Karpas-422 (cell line): ENCODE data around the gene ALDH1B1. TPM values are rescaled to one million over a fixed set of nuclear protein-coding genes. Genes with fewer than 3 reads are reported as not detected.

ENCODE experiments used
- DNase-seq: peaks from one replicate; pipeline ENCODE4 v3.0.0-alpha.2; 2015
- H2AFZ ChIP-seq: fragments of 200-600 bp; sonication (generic); 2 replicates; pipeline ENCODE4 v1.6.1; 2014; ENCODE audit warnings: antibody characterized with exemption, low read length, mixed read lengths
- H3K27ac ChIP-seq: fragments of 200-600 bp; sonication (generic); 2 replicates; pipeline ENCODE4 v1.5.1; 2014; ENCODE audit warnings: mild to moderate bottlenecking, low read length, moderate library complexity
- H3K27me3 ChIP-seq: fragments of 200-600 bp; sonication (generic); 2 replicates; pipeline ENCODE4 v1.6.1; 2014; ENCODE audit warnings: low read length, mixed read lengths
- H3K36me3 ChIP-seq: fragments of 200-600 bp; sonication (generic); 2 replicates; pipeline ENCODE4 v1.6.1; 2014; ENCODE audit warnings: low read length, mixed read lengths; ENCODE audit not compliant: insufficient read depth
- H3K4me1 ChIP-seq: fragments of 200-600 bp; sonication (generic); 2 replicates; pipeline ENCODE4 v1.6.1; 2014; ENCODE audit warnings: mild to moderate bottlenecking, low read length, mixed read lengths
- H3K4me2 ChIP-seq: fragments of 200-600 bp; sonication (generic); 2 replicates; pipeline ENCODE4 v1.6.1; 2014; ENCODE audit warnings: low read length, low read depth, mild to moderate bottlenecking; ENCODE audit not compliant: poor library complexity, severe bottlenecking
- H3K4me3 ChIP-seq: fragments of 200-600 bp; sonication (generic); 2 replicates; pipeline ENCODE4 v1.5.1; 2014; ENCODE audit warnings: mild to moderate bottlenecking, antibody characterized with exemption, low read length, mixed read lengths
- H3K79me2 ChIP-seq: fragments of 200-600 bp; sonication (generic); 2 replicates; pipeline ENCODE4 v1.6.1; 2014; ENCODE audit warnings: mild to moderate bottlenecking, low read length, mixed read lengths
- H3K9ac ChIP-seq: fragments of 200-600 bp; sonication (generic); 2 replicates; pipeline ENCODE4 v1.6.0; 2014; ENCODE audit warnings: low read length
- H3K9me2 ChIP-seq: fragments of 200-600 bp; sonication (generic), shearing (Covaris generic); replicated peaks from 2 replicates; pipeline ENCODE4 v1.6.0; 2014; ENCODE audit warnings: mild to moderate bottlenecking, low read length, moderate library complexity; ENCODE audit not compliant: insufficient read depth
- H3K9me3 ChIP-seq: fragments of 300-700, 200-600 bp; sonication (generic); 2 replicates; pipeline ENCODE4 v1.6.1; 2014; ENCODE audit warnings: low read length, mixed read lengths
- H4K20me1 ChIP-seq: fragments of 200-600 bp; sonication (generic); 2 replicates; pipeline ENCODE4 v1.6.1; 2014; ENCODE audit warnings: mild to moderate bottlenecking, antibody characterized with exemption, low read length, low read depth; ENCODE audit not compliant: insufficient read depth
- total RNA-seq: library from RNA; depleted of rRNA; stranded (reverse); fragments of >200 nt; shearing (Covaris generic); gene quantifications from 2 replicates; pipeline ENCODE4 v1.2.3, GENCODE V29; 2014; ENCODE audit warnings: low replicate concordance; rRNA removed

Gene ALDH1B1
- total RNA-seq, 1 experiment from 2014 or later: 10.3 TPM

- no peak overlapping the region for H2AFZ ChIP-seq
- no peaks in the 10 kb centered on the region for H3K4me1 ChIP-seq
- no peak overlapping the region for H3K27ac ChIP-seq
- H3K9ac ChIP-seq: no peak overlapping the region
- no peaks in the 10 kb centered on the region for H3K9me2 ChIP-seq
- no peaks in the 10 kb centered on the region for H4K20me1 ChIP-seq
- H3K4me3 ChIP-seq: no peak overlapping the region
- DNase-seq: no peak
- H3K36me3 ChIP-seq: no peaks in the 10 kb centered on the region
- H3K4me2 ChIP-seq: no peak overlapping the region
- H3K27me3 ChIP-seq: no peaks in the 10 kb centered on the region
- no peaks in the 10 kb centered on the region for H3K79me2 ChIP-seq
- no peaks in the 10 kb centered on the region for H3K9me3 ChIP-seq
These were observed 51.1 kb downstream of the ALDH1B1 start for GRCh38 chr9:38443597-38443996.

GRCh38 chr9:38445154-38446043 is 52.9 kb downstream of the ALDH1B1 start:
- Histone ChIP-seq H3K4me2 (no peak overlapping the region), H3K36me3 (no peaks in the 10 kb centered on the region), H3K9me2 (no peaks in the 10 kb centered on the region), H3K4me1 (no peaks in the 10 kb centered on the region), H3K4me3 (no peak overlapping the region), H3K9ac (no peak overlapping the region), H3K9me3 (no peaks in the 10 kb centered on the region), H2AFZ (no peak overlapping the region), H4K20me1 (no peaks in the 10 kb centered on the region), H3K27ac (no peak overlapping the region), H3K79me2 (no peaks in the 10 kb centered on the region), H3K27me3 (no peaks in the 10 kb centered on the region)
- peak; percentile 44 for DNase-seq

- no peak overlapping the region for H3K9ac ChIP-seq
- H3K4me1 ChIP-seq: no peaks in the 10 kb centered on the region
- no peak overlapping the region for H3K27ac ChIP-seq
- H3K4me3 ChIP-seq: no peak overlapping the region
- no peak for DNase-seq
- no peak overlapping the region for H2AFZ ChIP-seq
- no peaks in the 10 kb centered on the region for H3K36me3 ChIP-seq
- H3K27me3 ChIP-seq: no peaks in the 10 kb centered on the region
- no peaks in the 10 kb centered on the region for H3K9me3 ChIP-seq
- H3K4me2 ChIP-seq: no peak overlapping the region
- no peaks in the 10 kb centered on the region for H3K79me2 ChIP-seq
- H3K9me2 ChIP-seq: no peaks in the 10 kb centered on the region
- no peaks in the 10 kb centered on the region for H4K20me1 ChIP-seq
These were observed 55.2 kb downstream of the ALDH1B1 start for GRCh38 chr9:38447703-38448102.

Other genes starting within 250 kb of the ALDH1B1 start
- not detected in 2 replicates for gene IGFBPL1, start 31.8 kb downstream of the ALDH1B1 start, total RNA-seq
- not detected in 2 replicates for gene ANKRD18A, start 227.9 kb downstream of the ALDH1B1 start, total RNA-seq